ENCODE measurements around the gene EIPR1.

The EIPR1 gene

GRCh38 chr2:3264010-3264744, 113.4 kb downstream of the EIPR1 start:
- no peak for DNase-seq

- no peak for DNase-seq
Measured at GRCh38 chr2:3263487-3263886, 114.1 kb downstream of the EIPR1 start.

GRCh38 chr2:3262437-3263388, 114.9 kb downstream of the EIPR1 start:
- no peak for DNase-seq

GRCh38 chr2:3261511-3261910, 116.1 kb downstream of the EIPR1 start:
- no peak for DNase-seq

- no peak for DNase-seq
Measured at GRCh38 chr2:3260959-3261358, 116.7 kb downstream of the EIPR1 start.

GRCh38 chr2:3257826-3258225, 119.8 kb downstream of the EIPR1 start:
- no peak for DNase-seq

GRCh38 chr2:3257166-3257565, 120.5 kb downstream of the EIPR1 start:
- DNase-seq: no peak

GRCh38 chr2:3256605-3257004, 121.0 kb downstream of the EIPR1 start:
- no peak for DNase-seq

GRCh38 chr2:3256157-3256556, 121.5 kb downstream of the EIPR1 start:
- DNase-seq: no peak

GRCh38 chr2:3254442-3254941, 123.1 kb downstream of the EIPR1 start:
- DNase-seq: no peak

- no peak for DNase-seq
Measured at GRCh38 chr2:3253913-3254441, 123.6 kb downstream of the EIPR1 start.

GRCh38 chr2:3251946-3252345, 125.7 kb downstream of the EIPR1 start:
- DNase-seq: no peak

- no peak for DNase-seq
Measured at GRCh38 chr2:3249476-3249962, 128.1 kb downstream of the EIPR1 start.

- no peak for DNase-seq
Measured at GRCh38 chr2:3248754-3249475, 128.7 kb downstream of the EIPR1 start.

GRCh38 chr2:3246928-3247714, 130.5 kb downstream of the EIPR1 start:
- no peak for DNase-seq

GRCh38 chr2:3246406-3246805, 131.2 kb downstream of the EIPR1 start:
- DNase-seq: no peak

GRCh38 chr2:3244486-3244885, 133.1 kb downstream of the EIPR1 start:
- DNase-seq: no peak

GRCh38 chr2:3243804-3244203, 133.8 kb downstream of the EIPR1 start:
- DNase-seq: no peak

- no peak for DNase-seq
Measured at GRCh38 chr2:3242747-3243369, 134.8 kb downstream of the EIPR1 start.

- DNase-seq: no peak
Measured at GRCh38 chr2:3241971-3242746, 135.5 kb downstream of the EIPR1 start.

All from NCI-H1048 (cell line).